ENCODE results near the gene PSMA8. TPM values are rescaled to one million over a fixed set of nuclear protein-coding genes. Genes with fewer than 3 reads are reported as not detected.
"Not testable (repeated sequence)": the region's sequence is repeated elsewhere in the genome, so short reads cannot be mapped to it uniquely, and the experiment has no call there.

Gene PSMA8
- total RNA-seq, 1 donor from 2014 or later, result not detected

DNA sequence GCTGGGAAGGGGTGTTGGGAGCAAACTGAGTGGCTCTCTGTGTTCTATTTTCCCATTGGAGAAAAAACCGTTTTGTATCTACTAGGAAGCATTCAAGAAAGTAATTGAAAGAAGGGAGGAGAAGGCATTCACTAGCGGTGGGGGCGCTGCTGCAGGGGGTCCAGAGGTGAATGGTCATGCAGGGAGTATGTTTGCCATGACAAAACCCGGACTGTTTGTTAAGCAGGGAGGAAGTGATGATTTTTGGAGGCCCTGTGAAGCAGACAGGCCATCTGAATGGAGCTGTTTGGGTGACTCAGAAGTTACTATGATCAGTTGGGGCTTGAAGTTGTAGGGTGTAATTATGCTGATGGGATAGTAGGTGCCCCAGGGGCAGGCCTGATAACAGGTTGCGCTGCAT is 99.5 kb downstream of the PSMA8 start:
- DNase-seq (ENCODE audit: low spot score), result no peak

DNA sequence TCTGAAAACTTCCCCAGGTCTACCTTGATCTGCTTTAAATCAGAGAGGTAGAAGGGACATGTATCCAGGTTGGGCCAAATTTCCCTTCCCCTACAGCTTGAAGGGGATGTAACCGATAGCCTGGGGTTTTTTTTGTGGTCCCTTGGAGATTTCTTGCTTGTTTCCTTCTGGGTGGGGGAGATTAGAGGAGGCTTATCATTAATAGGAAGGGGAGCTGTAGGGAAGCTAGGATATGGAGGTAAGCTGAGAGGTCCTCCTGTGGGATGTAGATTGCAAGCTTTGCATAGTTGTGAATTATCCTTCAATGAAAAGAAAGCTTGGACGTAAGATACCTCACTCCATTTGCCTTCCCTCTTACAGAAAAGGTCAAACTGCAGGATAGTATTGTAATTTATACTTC is 103.7 kb downstream of the PSMA8 start:
- not testable (repeated sequence) for DNase-seq (ENCODE audit: low spot score)

DNA sequence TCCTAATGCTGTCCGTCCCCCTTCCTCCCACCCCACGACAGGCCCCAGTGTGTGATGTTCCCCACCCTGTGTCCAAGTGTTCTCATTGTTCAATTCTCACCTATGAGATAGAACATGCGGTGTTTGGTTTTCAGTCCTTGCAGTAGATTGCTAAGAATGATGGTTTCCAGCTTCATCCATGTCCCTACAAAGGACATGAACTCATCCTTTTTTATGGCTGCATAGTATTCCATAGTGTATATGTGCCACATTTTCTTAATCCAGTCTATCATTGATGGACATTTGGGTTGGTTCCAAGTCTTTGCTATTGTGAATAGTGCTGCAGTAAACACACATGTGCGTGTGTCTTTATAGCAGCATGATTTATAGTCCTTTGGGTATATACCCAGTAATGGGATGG is 105.0 kb downstream of the PSMA8 start:
- not testable (repeated sequence) for DNase-seq (ENCODE audit: low spot score)

DNA sequence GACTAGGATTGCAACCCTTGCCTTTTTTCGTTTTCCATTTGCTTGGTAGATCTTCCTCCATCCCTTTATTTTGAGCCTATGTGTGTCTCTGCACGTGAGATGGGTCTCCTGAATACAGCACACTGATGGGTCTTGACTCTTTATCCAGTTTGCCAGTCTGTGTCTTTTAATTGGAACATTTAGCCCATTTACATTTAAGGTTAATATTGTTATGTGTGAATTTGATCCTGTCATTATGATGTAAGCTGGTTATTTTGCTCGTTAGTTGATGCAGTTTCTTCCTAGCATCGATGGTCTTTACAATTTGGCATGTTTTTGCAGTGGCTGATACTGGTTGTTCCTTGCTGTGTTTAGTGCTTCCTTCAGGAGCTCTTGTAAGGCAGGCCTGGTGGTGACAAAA is 108.7 kb downstream of the PSMA8 start:
- not testable (repeated sequence) for DNase-seq (ENCODE audit: low spot score)

Other genes with a start within 250 kb of the PSMA8 start
- gene SS18, start 43.3 kb upstream of the PSMA8 start, total RNA-seq, result 64.9 TPM
- 1.6 TPM for gene TAF4B, start 92.6 kb downstream of the PSMA8 start, total RNA-seq

Measured in mucosa of gallbladder (tissue), 1 donor.